HL-60 (cell line): Measurements from ENCODE around the gene PTH2.

Source experiments
- DNase-seq, 2 experiments: peaks; one replicate each; pipeline ENCODE4 v3.0.0-alpha.2; 2010 to 2020; ENCODE audit warnings: low read depth in 1 of 2, low spot score in 1 of 2
- H3K27ac ChIP-seq: fragments of 250-450 bp; sonication (Bioruptor Pico); replicated peaks from 2 replicates; pipeline ENCODE4 v1.5.1; 2020; ENCODE audit warnings: mild to moderate bottlenecking, moderate library complexity
- H3K27me3 ChIP-seq: fragments of 250-450 bp; sonication (Bioruptor Pico); 2 replicates; pipeline ENCODE4 v1.5.1; 2021; ENCODE audit warnings: mild to moderate bottlenecking, moderate library complexity; ENCODE audit not compliant: insufficient read depth, poor library complexity, severe bottlenecking
- H3K4me3 ChIP-seq: replicated peaks from 2 replicates; pipeline ENCODE4 v1.5.1; 2011; ENCODE audit warnings: mild to moderate bottlenecking, control low read depth, low read length; ENCODE audit not compliant: insufficient read depth
- CTCF ChIP-seq: IDR thresholded peaks from one replicate; pipeline ENCODE4 v1.5.1; 2011; ENCODE audit warnings: low read length, control low read depth, inconsistent platforms; ENCODE audit not compliant: insufficient read depth
- GABPA ChIP-seq: IDR thresholded peaks from 2 replicates; pipeline ENCODE4 v1.6.1; 2012; ENCODE audit warnings: low read depth
- POLR2AphosphoS5 ChIP-seq: IDR thresholded peaks from 2 replicates; pipeline ENCODE4 v1.6.1; 2012; ENCODE audit warnings: low read depth
- REST ChIP-seq: IDR thresholded peaks from 2 replicates; pipeline ENCODE4 v1.6.1; 2012; ENCODE audit warnings: low read depth; ENCODE audit not compliant: insufficient replicate concordance
- SPI1 ChIP-seq: IDR thresholded peaks from 2 replicates; pipeline ENCODE4 v1.6.1; 2012; ENCODE audit warnings: low read depth, mild to moderate bottlenecking, borderline replicate concordance

Gene PTH2

GRCh38 chr19:49395581-49396407 lies 27.4 kb downstream of the PTH2 start:
- no peak overlapping the region for H3K4me3 ChIP-seq
- no peak overlapping the region for H3K27ac ChIP-seq
- no peak for TF ChIP-seq REST
- TF ChIP-seq POLR2AphosphoS5 = no peak
- no peak for TF ChIP-seq CTCF
- no peak for TF ChIP-seq SPI1
- TF ChIP-seq GABPA = no peak
- H3K27me3 ChIP-seq = peaks cover 3% of the 10 kb centered on the region
- no peak for DNase-seq

GRCh38 chr19:49393881-49394280 lies 29.4 kb downstream of the PTH2 start:
- no peak for TF ChIP-seq POLR2AphosphoS5
- no peak for TF ChIP-seq SPI1
- TF ChIP-seq GABPA = no peak
- TF ChIP-seq REST = no peak
- no peak for TF ChIP-seq CTCF
- DNase-seq = no peak
- H3K27ac ChIP-seq = no peak overlapping the region
- no peak overlapping the region for H3K4me3 ChIP-seq
- peaks cover 3% of the 10 kb centered on the region for H3K27me3 ChIP-seq

GRCh38 chr19:49391581-49392399 lies 31.5 kb downstream of the PTH2 start:
- H3K4me3 ChIP-seq = no peak overlapping the region
- TF ChIP-seq CTCF (peak; percentile 77), GABPA (no peak)
- H3K27ac ChIP-seq = no peak overlapping the region
- peak; percentile 50 to 77 for DNase-seq
- peaks cover 3% of the 10 kb centered on the region for H3K27me3 ChIP-seq
